GM19023 (cell line): ENCODE data around the gene LENG9.
A peak's percentile ranks its signal among the peaks of the same experiment; 100 is the strongest.
"Not testable (repeated sequence)": the region's sequence is repeated elsewhere in the genome, so short reads cannot be mapped to it uniquely, and the experiment has no call there.

ENCODE experiments used
- ATAC-seq: cut with Tn5 transposase; IDR thresholded peaks from one replicate; pipeline ENCODE4 v1.9.1; 2021; ENCODE audit warnings: mild to moderate bottlenecking, moderate library complexity; ENCODE audit not compliant: unreplicated experiment

LENG9 gene

DNA sequence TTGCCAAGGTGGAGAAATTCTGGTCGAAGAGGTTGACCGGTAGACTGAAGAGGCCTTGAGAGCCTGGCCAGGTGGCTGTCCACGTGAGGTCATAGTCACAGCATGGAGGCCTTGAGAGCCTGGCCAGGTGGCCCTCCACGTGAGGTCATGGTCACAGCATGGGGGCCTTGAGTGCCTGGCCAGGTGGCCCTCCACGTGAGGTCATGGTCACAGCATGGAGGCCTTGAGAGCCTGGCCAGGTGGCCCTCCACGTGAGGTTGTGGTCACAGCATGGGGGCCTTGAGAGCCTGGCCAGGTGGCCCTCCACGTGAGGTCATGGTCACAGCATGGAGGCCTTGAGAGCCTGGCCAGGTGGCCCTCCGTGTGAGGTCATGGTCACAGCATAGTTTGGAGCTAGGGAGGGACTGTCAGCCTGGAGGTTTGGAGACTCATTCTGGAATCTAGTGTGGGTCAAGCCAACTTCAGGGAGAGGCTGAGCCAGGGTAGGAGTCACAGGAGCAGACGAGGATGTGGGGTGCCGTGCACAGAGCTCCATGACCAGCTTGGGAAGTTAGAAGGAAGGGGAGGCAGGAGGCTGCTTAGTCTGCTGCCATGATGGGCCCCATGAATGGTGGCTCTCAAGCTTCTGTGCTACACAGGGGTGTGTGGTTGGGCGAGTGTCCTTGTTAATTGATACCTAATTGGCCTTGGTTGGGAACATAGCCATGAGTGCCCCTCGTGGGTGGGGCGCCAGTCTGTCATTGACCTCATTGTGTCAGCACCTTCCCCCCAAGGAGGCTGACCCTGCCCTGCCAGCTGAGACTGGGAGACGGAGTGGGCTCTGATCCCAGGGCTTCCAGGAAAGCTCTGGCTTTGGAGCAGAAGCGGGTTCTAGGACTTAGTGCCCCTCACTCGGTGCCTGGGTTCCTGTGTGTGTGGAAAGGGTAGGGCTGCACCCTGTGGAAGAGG lies 4.0 kb downstream of the LENG9 start:
- ATAC-seq = no peak

DNA sequence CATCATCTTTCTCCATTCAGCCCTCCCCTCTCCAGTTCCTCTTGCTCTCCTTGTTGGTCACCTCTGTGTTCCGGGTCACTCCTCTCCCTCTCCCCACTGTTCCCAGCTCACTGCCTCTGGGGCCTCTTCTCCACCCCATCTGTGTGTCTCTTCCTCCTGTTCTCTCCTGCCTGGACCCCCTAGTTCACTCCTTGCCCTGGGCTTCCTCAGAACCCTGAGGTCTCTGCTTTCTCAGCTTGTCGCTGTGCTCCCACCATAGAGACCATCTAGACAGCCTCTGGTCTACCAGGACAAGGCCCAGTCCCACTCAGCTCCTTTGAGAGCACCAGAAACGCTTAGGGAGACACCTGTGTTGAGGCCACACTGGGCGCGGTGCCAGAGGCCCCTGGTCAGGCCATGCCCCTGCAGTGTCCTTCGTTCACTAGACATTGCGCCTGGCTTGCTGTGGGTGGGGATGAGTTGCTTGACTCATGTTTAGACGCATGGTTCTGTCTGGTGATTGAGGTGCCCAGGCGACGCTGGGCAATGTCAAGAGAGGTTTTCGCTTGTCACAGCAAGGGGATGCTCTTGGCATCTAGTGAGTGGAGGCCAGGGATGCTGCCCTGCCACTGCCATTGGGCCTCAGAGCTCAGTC lies 4.8 kb downstream of the LENG9 start:
- no peak for ATAC-seq

DNA sequence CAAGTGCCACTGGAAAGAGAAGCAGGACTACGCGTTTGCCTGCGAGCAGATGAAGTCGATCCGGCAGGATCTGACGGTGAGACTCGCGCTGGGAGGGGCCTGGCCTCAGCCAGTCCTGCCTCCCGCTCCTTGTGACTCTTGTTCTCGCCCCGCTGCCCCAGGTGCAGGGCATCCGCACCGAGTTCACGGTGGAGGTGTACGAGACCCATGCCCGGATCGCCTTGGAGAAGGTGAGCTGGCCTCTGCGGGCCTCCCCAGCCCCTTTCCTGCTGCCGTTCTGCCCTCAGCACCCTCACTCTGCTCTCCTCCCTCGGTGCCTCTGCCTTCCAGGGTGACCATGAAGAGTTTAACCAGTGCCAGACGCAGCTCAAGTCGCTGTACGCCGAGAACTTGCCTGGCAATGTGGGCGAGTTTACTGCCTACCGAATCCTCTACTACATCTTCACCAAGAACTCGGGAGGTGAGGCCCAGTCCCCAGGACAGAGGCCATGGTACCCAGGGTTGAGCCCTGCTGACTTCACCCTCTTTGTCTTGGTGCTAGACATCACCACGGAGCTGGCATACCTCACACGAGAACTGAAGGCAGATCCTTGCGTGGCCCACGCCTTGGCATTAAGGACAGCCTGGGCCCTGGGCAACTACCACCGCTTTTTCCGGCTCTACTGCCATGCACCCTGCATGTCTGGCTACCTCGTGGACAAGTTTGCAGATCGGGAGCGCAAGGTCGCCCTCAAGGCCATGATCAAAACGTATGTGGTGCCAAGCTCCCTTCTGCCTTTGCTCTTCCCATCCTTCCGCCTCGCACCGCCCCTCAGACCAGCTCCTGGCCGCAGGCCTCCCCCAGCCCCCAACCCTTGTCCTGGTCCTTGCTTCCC lies 5.6 kb downstream of the LENG9 start:
- ATAC-seq = no peak

DNA sequence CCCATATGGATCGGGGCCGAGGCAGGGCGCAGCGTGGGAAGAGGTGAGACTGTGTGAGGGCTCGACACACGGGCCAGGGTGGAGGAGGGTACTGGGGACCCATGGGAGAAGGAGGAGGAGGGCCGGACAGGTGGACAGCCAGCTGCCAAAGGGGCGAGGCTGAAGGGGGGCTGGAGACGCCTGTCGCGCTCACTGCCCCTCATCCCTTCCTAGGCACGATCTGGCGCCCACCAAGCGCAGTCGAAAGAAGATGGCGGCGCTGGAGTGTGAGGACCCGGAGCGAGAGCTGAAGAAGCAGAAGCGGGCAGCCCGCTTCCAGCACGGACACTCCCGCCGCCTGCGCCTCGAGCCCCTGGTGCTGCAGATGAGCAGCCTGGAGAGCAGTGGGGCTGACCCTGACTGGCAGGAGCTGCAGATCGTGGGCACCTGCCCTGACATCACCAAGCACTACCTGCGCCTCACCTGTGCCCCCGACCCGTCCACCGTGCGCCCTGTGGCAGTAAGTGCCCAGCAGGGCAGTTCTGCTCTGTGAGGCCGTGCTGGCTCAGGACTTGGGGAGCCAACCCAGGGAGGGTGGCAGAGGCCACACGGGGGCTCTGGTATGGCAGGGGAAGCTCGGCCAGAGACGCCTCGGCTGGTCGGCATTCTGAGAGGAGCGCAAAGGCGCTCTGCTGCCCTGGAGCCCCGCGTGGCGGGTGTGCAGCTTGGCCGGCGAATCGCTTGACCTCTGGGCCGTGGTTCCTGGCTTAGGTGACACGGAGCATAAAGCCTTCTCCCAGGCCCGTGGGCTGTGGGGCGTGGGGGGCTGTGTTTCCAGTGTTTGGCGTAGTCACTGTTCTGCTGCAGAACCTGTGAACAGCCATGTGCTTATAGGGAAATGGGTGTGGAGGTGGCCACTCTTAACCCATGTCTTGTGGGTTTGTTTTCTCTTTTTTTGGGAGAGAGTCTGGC lies 6.9 kb downstream of the LENG9 start:
- no peak for ATAC-seq

DNA sequence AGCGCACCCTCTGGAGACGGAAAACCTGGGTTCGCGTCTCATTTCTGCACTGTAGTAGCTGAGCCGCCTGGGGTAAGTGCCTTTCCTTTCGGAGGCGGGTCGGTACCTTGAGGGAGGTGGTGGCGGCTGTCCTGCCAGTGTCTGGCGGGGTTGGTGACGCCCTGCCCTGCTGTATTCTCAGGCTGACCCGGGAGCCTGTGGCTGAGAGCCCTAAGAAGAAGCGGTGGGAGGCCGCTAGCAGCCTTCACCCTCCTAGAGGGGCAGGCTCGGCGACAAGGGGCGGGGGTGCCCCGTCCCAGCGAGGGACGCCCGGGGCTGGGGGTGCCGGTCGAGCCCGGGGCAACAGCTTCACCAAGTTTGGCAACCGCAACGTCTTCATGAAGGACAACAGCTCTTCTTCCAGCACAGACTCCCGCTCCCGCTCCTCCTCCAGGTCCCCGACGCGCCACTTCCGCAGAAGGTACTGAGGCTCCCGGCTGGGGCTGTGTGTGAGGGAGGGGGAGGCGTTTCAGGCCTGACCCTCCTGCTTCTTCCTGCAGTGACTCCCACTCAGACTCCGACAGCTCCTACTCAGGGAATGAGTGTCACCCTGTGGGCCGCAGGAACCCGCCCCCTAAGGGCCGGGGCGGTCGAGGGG lies 7.7 kb downstream of the LENG9 start:
- ATAC-seq = no peak

DNA sequence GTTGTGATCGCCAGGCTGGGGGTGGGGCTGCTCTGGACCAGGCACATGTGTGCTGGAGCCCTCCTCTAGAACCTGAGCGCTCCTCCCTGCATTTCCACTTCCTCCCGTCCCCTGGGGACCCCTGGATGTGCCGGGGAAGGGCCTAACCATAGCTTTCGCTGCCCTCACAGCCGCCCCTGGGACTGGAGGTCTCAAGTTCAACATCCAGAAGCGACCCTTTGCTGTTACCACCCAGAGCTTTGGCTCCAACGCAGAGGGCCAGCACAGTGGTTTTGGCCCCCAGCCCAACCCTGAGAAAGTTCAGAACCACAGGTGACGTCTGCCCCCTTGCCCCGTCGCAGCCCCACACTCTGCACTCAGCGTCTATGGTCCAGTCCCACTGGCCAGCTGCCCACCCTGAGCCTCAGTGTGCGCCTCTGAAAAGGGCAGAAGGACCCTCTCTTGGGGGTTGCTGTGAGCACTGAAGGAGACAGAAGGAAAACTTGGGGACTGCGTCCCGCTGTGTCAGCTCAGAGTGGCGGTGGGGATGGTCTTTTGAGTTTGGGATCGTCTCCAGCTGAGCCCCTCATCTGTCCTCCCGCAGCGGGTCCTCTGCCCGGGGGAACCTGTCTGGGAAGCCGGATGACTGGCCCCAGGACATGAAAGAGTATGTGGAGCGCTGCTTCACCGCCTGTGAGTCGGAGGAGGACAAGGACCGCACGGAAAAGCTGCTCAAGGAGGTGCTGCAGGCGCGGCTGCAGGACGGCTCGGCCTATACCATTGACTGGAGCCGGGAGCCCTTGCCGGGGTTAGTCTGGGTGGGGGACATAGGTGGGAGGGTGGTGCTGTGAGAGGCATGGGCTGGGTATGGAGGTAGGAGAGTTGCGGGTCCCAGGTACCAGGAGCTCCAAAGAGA lies 8.6 kb downstream of the LENG9 start:
- no peak for ATAC-seq

DNA sequence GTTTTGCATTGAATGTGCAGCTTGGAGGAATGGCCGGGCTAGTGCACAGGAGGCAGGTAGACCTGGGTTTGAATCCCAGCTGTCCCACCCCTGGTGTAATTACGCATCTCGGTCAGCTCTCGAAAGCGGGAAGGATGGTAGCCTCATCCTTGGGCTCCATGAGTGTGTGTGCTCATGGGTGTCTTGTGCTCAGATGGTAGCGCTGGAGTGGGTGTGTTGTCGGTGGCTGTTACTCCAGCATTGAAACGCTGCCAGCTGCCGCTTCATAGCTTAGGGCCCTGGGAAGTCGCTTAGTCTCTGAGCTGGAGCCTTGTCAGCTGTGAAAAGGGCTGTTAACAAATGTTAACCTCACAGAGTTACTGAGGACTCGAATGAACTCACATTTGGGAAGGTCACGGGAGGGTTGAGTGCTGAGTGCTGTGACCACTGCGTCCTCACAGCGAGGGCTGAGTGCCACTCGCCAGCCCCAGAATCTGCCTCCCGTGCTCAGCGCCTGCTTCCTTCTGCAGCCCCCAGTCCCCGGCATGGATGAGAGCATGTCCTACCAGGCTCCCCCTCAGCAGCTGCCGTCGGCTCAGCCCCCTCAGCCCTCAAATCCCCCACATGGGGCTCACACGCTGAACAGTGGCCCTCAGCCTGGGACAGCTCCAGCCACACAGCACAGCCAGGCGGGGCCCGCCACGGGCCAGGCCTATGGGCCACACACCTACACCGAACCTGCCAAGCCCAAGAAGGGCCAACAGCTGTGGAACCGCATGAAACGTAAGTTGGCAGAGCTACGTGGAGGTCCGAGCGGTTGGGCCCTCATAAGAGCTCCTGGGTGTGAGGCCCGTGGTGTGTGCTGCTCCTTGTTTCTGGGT lies 9.4 kb downstream of the LENG9 start:
- ATAC-seq = no peak

DNA sequence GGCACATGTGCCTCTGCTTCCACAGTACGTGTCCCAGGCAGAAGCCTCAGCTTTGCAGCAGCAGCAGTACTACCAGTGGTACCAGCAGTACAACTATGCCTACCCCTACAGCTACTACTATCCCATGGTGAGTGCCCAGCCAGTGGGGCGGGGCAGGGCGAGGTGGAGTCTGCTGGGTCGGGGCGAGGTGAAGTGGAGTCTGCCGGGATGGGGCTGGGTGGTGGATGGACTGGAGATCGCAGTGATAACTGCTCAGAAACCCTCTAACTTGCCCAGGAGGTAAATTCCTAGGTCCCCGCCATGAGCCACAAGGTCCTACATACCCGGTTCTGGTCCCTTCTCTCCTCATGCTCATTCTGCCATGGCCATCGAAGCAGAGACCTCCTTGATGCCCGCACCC lies 11.0 kb downstream of the LENG9 start:
- no peak for ATAC-seq

DNA sequence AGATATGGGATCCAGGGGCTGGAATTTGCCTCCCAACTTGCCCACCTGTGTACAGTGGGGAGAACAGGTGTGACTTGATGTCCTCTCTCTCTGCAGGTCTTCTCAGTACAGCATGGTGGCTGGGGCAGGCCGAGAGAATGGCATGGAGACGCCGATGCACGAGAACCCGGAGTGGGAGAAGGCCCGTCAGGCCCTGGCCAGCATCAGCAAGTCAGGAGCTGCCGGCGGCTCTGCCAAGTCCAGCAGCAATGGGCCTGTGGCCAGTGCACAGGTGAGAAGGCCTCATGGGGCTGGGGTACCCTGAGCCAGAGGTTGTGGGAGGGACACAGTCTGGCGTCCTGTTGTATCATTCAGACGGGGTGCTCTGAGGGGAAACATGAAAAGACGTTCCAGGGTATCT lies 11.6 kb downstream of the LENG9 start:
- ATAC-seq = no peak

DNA sequence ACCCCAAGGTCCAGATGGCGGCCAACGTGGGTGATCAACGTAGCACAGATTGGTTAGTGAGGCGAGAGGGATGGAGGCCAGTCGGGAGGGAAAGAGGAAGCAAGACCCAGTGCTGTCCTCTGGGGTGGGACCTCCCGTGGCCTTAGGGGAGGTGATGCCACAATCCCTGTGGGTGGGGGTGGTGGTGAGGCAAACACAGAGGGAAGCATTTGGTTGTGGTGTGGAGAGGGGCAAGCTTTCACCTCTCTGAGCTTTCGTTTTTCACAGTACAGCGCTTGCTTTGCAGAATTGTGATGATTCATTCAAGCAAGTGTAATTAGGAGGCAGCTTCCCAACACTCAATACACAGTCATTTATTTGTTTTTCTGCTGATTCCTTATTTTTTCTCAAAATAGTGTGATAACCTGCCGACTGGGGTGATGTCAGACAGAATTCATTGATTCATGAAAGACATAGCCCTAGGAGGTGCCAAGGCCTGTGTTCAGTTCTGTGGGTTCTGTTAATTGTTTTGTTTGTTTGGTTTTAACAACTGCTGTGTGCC lies 12.2 kb downstream of the LENG9 start:
- ATAC-seq = no peak

DNA sequence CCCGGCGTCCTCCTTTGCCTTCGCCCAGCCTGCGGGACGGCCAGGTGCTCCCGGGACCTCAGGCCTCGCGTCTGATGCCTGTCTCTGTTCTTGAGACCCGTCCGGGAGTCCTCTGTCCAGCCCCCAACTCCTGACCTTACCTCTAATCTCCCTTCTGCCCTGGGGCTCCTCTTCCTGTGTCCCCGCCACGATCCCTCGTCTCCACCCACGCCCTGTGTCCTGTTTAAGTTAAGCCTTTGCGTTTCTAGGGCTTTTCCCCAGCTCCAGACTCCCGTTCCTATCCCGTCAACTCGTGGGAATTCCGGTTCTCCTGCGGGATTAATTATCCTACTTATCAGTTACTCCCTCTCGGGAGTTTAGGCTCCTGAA lies 13.9 kb downstream of the LENG9 start:
- no peak for ATAC-seq

DNA sequence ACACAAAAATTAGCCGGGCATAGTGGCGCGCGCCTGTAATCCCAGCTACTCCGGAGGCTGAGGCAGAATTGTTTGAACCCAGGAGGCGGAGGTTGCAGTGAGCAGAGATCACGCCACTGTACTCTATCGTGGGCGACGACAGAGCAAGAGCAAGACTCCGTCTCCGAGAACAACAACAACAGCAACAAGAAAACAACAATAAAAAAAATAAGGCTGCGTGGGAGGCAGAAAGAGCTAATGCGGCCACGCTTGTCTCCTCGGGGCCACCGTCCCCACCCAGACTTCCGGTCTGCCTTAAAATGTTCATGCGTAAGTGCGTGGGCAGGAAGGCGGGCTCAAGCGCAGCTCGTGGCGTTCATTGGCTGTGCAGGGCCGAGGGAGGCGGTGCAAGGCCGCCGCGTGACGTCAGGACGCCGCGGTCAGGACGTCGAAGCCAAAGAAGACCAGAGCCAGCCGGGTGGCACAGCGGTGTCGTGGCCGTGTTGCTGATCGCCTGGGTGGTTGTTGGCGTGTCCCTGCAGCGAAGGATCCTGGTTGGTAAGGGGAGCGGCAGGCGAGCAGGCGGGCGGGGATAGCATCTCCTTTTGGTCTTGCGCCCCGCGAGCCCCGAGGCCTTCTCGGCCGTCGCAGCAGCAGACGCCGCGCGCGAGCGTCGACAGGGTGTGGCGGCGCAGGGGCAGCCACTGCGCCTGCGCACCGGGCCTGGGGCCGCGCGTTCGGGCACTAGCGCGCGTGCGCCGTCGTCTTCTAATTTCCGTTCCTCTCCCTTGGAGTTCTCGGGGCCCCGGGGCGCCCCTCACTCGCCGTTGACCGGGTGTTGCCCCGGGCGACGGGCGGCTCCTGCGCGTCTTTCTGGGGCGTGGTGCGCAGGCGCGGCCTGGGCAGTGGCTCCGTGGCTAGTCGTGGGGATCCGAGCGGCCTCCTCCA lies 14.5 kb downstream of the LENG9 start, which contains the start of gene LENG8:
LENG8 (plus strand) TSS at position 426 of the 927 bp plus-strand sequence. CDS start 2,146 bp downstream, outside the sequence.
- peak; percentile 86 for ATAC-seq

DNA sequence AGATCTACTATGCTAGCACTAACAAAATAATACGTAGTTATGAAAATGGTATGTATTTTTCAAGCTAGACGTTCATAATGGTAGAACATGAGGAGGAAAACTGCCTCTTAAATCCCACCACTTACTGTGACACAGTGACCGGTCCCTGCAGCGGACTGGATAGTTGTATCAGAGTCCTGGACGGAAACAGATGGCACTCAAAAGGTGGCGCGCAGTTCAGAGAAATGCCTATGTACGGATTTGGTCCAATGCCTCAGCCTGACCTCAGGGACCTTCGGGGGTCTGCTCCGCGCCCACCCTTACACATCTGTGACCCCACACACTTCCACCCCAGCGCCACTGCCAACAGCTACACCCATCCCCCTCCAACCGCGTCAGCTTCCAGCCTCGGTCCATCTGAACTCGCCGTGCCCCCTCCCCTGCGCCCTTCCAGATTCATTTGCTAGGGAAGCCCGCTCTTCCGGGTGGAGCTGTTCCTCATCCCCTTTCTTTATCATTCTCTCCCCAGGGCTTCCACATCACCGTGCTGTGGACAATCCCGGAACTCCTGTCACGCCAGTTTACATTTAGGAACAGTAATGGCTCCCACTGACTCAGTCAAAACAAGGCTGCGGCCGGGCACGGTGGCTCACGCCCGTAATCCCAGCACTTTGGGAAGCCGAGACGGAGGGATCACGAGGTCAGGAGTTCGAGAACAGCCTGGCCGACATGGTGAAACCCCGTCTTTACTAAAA lies 15.4 kb downstream of the LENG9 start:
- peak; percentile 6 for ATAC-seq

DNA sequence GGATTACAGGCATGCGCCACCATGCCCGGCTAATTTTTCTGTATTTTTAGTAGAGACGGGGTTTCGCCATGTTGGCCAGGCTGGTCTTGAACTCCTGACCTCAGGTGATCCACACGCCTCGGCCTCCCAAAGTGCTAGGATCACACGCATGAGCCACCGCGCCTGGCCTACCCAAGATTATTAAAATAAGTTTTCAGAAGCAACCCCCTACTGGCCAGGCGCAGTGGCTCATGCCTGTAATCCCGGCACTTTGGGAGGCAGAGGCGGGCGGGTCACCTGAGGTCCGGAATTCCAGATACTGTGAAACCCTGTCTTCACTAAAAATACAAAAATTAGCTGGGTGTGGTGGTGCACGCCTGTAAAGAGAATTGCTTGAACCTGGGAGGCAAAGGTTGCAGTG lies 17.2 kb downstream of the LENG9 start:
- not testable (repeated sequence) for ATAC-seq

DNA sequence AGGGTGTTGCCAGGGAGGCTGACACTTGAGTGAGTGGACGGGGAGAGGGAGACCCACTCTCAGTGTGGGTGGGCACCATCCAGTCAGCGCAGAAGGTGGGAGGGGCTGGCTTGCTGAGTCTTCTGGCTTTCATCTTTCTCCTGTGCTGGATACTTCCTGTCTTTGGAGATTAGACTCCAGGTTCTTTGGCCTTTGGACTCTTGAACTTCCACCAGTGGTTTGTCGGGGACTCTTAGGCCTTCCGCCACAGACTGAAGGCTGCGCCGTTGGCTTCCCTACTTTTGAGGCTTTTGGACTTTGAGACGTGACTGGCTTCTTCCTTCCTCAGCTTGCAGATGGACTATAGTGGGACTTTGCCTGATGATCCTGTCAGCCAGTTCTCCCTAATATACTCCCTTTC lies 18.8 kb downstream of the LENG9 start:
- no peak for ATAC-seq

DNA sequence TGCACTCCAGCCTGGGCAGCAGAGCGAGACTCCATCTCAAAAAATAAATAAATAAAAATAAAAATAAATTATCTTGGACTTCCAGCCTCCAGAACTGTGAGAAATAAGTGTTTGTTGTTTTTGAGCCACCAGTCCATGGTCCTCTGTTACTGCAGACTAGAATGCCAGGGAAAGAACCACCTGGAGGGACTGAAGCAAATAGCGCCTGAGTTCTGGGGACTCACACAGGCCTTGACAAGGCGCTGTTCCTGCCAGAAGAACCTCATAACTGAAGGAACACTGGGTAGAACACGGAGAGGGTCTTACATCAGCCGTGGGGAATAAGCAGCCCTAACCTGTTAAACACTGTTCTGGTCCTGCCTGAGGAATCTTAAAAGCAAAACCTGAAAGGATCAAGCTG lies 22.9 kb downstream of the LENG9 start:
- ATAC-seq = no peak
